LNCAP (cell line): ENCODE results near the gene ME2.

Experiments
- CTCF ChIP-seq: fragments of 450-650 bp; IDR thresholded peaks from 2 replicates; pipeline ENCODE4 v1.5.1; 2017; ENCODE audit warnings: mild to moderate bottlenecking

ME2 gene

DNA sequence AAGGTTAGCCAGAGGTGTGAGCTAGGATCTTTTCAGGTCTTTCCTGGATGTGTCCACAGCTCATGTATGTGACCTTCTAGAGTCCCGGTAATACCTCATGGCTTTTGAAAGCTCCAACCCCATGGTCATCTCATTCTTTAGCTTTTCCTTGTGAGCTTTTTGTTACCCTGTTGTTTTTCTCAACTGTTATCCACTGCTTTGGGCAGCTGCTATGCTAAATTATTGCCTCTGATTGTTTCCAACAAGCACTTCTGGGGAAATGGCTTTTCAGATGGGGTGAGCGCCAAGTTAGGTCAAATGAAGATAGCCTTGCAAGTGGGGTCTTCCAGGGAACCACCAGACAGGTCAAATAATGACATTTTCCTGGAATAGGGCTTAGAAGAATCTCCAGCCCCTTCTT is 27.9 kb downstream of the ME2 start:
- TF ChIP-seq CTCF: no peak

- no peak for TF ChIP-seq CTCF
These were observed 30.3 kb downstream of the ME2 start for GRCh38 chr18:50909261-50909660.

DNA sequence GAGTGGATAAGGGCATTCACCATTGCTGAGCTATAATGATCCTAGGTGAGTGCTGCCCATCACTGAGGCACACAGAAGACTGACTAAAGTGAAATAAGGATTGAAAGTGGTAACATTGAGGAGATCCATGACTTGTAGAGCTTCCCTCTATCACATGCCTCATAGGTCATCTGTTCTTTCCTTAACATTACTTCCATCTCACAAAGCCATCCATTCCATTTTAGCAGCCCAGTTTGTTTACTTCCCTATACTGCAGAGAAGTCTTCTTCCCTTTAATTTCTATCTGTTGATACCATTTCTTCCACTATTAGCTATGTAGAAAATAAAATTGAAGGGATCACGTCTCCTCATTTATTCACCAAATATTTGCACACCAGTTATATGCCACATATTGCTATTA is 32.1 kb downstream of the ME2 start:
- no peak for TF ChIP-seq CTCF

DNA sequence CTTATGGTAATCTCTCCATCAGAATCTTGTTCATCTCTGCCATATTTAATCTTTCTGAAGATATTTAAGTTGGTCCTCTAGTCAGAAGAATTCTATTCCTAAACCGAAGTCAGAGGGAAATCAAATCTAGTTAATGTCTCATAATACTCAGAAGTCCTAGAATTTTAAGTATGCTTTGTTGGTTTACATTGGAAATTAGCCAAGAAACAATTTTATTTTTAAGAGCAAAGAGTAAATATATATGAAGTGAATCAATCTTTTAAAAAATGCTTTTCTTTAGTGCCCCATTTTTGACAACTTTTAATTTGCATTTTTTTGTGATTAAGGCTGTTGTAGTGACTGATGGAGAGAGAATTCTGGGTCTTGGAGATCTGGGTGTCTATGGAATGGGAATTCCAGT is 38.1 kb downstream of the ME2 start:
- TF ChIP-seq CTCF: no peak

DNA sequence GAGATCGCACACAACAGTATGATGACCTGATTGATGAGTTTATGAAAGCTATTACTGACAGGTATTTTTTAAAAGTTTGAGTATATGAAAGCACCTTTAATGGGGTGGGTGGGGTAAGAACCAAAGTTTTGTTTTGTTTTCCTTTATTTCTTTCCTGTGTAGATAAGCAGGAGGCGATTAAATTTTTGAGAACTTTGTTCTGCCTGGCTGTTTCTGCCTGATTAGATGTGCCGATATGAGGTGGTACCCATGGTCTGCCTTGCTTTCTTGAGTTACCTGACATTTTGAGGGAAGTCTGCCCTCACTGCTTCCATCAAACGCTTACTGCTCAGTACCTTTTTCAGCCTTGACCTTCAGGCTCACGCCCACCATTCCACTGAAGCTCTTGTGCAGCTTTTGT is 39.2 kb downstream of the ME2 start:
- TF ChIP-seq CTCF: no peak

DNA sequence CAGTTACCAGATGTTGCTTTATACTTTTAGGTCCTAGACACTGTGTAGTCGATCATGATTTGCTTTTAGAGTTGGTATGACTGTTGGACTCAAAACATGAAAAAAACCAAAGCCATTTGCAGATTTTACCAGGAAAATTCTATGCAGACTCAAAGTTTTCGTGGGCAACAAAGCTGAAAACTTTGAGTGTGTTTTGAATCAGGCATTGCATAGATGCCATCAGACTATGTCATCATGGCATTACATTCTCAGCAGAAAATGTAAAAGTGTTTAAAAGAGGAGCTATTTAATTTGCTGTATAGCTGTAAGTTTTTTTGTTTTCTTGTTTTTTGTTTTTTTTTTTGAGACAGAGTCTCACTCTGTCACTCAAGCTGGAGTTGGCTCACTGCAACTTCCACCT is 45.5 kb downstream of the ME2 start:
- no peak for TF ChIP-seq CTCF

GRCh38 chr18:50926521-50926920 is 47.6 kb downstream of the ME2 start:
- no peak for TF ChIP-seq CTCF

- TF ChIP-seq CTCF: no peak
These were observed 49.6 kb downstream of the ME2 start for GRCh38 chr18:50928551-50928950.
